Adrenal gland (tissue), 5 donors: Measurements from ENCODE around the gene SRGAP2C.
"Not testable (repeated sequence)": the region's sequence is repeated elsewhere in the genome, so short reads cannot be mapped to it uniquely, and the experiment has no call there.

Source experiments
- CTCF ChIP-seq, 6 experiments: fragments of 450-650 bp in 4 of 6; fragments of 200-600 bp in 2 of 6; sonication (generic) in 1 of 6; IDR thresholded peaks; 1 replicate in 5 of 6; 2 replicates in 1 of 6; pipeline versions ENCODE4 v1.5.1 to v1.8.0; 2016 to 2021; ENCODE audit warnings: antibody characterized with exemption in 6 of 6, mild to moderate bottlenecking in 2 of 6, moderate library complexity in 1 of 6
- POLR2A ChIP-seq, 2 donors: fragments of 450-650 bp; IDR thresholded peaks; one replicate each; pipeline ENCODE4 v1.6.1; 2017; ENCODE audit warnings: antibody characterized with exemption in 2 of 2, mild to moderate bottlenecking in 2 of 2, moderate library complexity in 1 of 2
- donor health status: DM: no; HTN: no; CAD: no.

- not testable (repeated sequence) for TF ChIP-seq CTCF, POLR2A (IDR thresholded peaks at IDR 0.05)
These were observed 84.5 kb downstream of the SRGAP2C start for GRCh38 chr1:121269309-121269708.
